Stomach (tissue), 9 donors: ENCODE results near the gene CERT1. TPM values are rescaled to one million over a fixed set of nuclear protein-coding genes. Genes with fewer than 3 reads are reported as not detected.

ENCODE experiments used
- DNase-seq, 2 donors: peaks; one replicate each; pipeline versions ENCODE4 v3.0.0 to v3.0.0-alpha.2; 2013 to 2019
- H3K27ac ChIP-seq, 5 donors: fragments of 200-600 bp in 4 of 5; sonication (generic) in 4 of 5; one replicate each; pipeline ENCODE4 v1.5.1; 2013 to 2019; ENCODE audit warnings: mild to moderate bottlenecking in 1 of 5, moderate library complexity in 1 of 5
- H3K27me3 ChIP-seq, 3 donors: fragments of 200-600 bp; sonication (generic); one replicate each; pipeline ENCODE4 v1.5.1; 2017 to 2019; ENCODE audit warnings: mixed run types in 1 of 3
- H3K36me3 ChIP-seq, 4 donors: fragments of 200-600 bp; sonication (generic); 1 replicate in 3 of 4; 2 replicates in 1 of 4; pipeline ENCODE4 v1.5.1; 2016 to 2019
- H3K4me1 ChIP-seq, 4 donors: fragments of 200-600 bp; sonication (generic); one replicate each; pipeline ENCODE4 v1.5.1; 2016 to 2019
- H3K4me3 ChIP-seq, 4 donors: fragments of 200-600 bp; sonication (generic) in 3 of 4; one replicate each; pipeline ENCODE4 v1.5.1; 2016 to 2019; ENCODE audit warnings: mild to moderate bottlenecking in 1 of 4
- H3K9me3 ChIP-seq, 4 donors: fragments of 200-600 bp; sonication (generic); one replicate each; pipeline ENCODE4 v1.5.1; 2016 to 2019
- CTCF ChIP-seq, 7 experiments: fragments of 450-650 bp in 4 of 7; fragments of 200-600 bp in 3 of 7; sonication (generic) in 3 of 7; IDR thresholded peaks; one replicate each; pipeline ENCODE4 v1.5.1; 2016 to 2019; ENCODE audit warnings: antibody characterized with exemption in 7 of 7, control low read depth in 2 of 7, mild to moderate bottlenecking in 1 of 7
- EP300 ChIP-seq: sonication (generic); formaldehyde crosslinking; IDR thresholded peaks from one replicate; pipeline ENCODE4 v1.6.1; 2017; ENCODE audit warnings: antibody characterized with exemption
- POLR2A ChIP-seq, 4 donors: fragments of 450-650 bp; IDR thresholded peaks; one replicate each; pipeline ENCODE4 v1.6.1; 2016; ENCODE audit warnings: antibody characterized with exemption in 4 of 4, control low read depth in 2 of 4, mild to moderate bottlenecking in 1 of 4, moderate library complexity in 1 of 4
- POLR2AphosphoS5 ChIP-seq, 3 donors: sonication (generic); formaldehyde crosslinking; IDR thresholded peaks; one replicate each; pipeline ENCODE4 v1.6.1; 2016; ENCODE audit warnings: antibody characterized with exemption in 3 of 3
- WGBS, 5 donors: extraction: QIAGEN DNeasy Blood & Tissue Kit in 3 of 5; methylation state at CpG; one replicate each; pipeline versions ENCODE4 v1.1.5 to v1.1.7; 2013 to 2018; 5-methylcytosine and 5-hydroxymethylcytosine counted together
- intact Hi-C: fragments of 100-400 bp; cut with DNase I; formaldehyde crosslinking; loops from one replicate; pipeline ENCODE4 v1.15.1; 2023; ENCODE audit warnings: low total_unique reads
- polyA plus RNA-seq, 3 donors: library from polyadenylated mRNA; stranded (reverse); fragments of 200-250 nt; gene quantifications; one replicate each; pipeline ENCODE4 v1.2.3, GENCODE V29; 2013
- total RNA-seq, 5 donors: library from RNA; depleted of rRNA; stranded (reverse); fragments of >200 nt; gene quantifications; one replicate each; pipeline versions ENCODE4 v1.1.0 to v1.2.3, GENCODE V29; 2014 to 2016
- donor health status: healthy with polysubstance abuse.
- donor health status: Bipolar disorder and iron deficiency.
- donor health status: healthy.

The CERT1 gene
- total and polyA plus RNA-seq, 8 donors: 7.3 to 81.0 (median 28.5) TPM

DNA sequence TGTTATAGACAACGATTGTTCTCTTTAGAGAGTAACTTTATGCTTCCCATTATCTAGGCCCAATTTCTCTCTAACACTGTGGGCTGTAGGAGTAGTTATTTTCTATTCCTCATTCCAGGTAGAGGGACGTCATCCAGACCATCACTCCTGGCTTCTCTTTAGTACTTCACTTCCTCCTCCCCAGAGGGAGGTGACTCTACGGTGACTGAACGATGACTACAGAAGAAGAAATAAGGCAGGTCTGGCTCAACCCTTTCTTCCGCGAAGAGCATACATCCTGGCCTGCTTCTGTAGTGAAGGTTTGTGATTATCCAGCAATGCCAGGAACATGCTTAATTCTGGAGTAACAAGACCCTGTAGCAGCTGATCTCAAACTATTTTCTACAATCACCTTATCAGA, 123.6 kb downstream of the CERT1 start:
- H3K27me3 ChIP-seq: no peaks in the 10 kb centered on the region
- intact Hi-C loops: no loop called here
- no peak overlapping the region for H3K4me3 ChIP-seq
- DNase-seq: no peak
- TF ChIP-seq CTCF (IDR thresholded peaks at IDR 0.05) (no peak), EP300 (no peak), POLR2A (IDR thresholded peaks at IDR 0.05) (no peak), POLR2AphosphoS5 (IDR thresholded peaks at IDR 0.05) (no peak)
- H3K9me3 ChIP-seq: no peaks in the 10 kb centered on the region
- 88 to 97% (median 90%) methylated on average over 6 of the region's 6 CpGs for WGBS, 5 donors
- H3K4me1 ChIP-seq: no peaks in the 10 kb centered on the region
- H3K27ac ChIP-seq: no peak overlapping the region
- peaks cover 20 to 89% (median 73%) of the 10 kb centered on the region in 4 donors for H3K36me3 ChIP-seq

DNA sequence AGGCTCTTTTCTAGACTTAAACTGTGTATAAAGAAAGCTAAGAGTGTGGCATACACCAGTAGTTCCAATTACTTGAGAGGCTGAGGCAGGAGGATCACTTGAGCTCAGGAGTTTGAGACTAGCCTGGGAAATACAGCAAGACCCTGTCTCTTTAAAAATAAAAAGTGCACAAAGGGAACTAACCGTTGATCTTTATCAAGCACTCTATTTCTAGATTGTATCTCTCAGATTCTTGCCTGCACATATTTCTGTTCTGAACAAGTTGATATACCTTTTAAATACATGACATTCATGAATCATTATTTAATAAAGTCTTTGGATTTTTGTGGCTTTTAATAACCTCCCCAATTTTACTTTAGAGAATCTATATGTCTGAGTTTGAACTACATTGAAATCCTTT, 127.2 kb downstream of the CERT1 start:
- peaks cover 24 to 98% (median 96%) of the 10 kb centered on the region in 4 donors for H3K36me3 ChIP-seq
- DNase-seq: no peak
- no peak for TF ChIP-seq CTCF (IDR thresholded peaks at IDR 0.05)
- TF ChIP-seq EP300: no peak
- TF ChIP-seq POLR2AphosphoS5 (IDR thresholded peaks at IDR 0.05): no peak
- TF ChIP-seq POLR2A (IDR thresholded peaks at IDR 0.05): no peak
- intact Hi-C loops: no loop called here
- H3K27ac ChIP-seq: no peak overlapping the region
- 43 to 53% (median 47%) methylated on average over 1 of the region's 1 CpG for WGBS, 5 donors
- H3K4me1 ChIP-seq: no peaks in the 10 kb centered on the region
- H3K4me3 ChIP-seq: no peak overlapping the region
- H3K27me3 ChIP-seq: no peaks in the 10 kb centered on the region
- no peaks in the 10 kb centered on the region for H3K9me3 ChIP-seq

DNA sequence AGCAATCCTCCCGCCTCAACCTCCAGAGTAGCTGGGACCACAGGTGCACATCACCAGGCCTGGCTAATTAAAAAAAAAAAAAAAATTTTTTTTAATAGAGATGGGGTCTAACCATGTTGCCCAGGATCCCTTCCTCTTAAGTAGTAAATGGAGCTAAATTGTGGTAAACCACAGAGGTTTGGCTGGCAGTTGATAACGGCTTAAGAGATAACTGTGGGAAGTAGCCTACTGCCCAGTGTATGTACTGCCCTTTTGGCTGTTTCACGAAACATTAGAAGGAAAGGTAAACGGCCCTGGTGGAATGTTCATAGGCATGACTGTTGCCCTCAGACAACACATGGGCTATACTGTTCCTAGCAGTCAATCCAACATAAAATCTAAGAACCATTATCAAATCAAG, 130.0 kb downstream of the CERT1 start:
- intact Hi-C loops: no loop called here
- Histone ChIP-seq H3K36me3 (peaks cover 16 to 99% (median 93%) of the 10 kb centered on the region in 4 donors), H3K9me3 (no peaks in the 10 kb centered on the region), H3K4me3 (no peak overlapping the region), H3K4me1 (no peaks in the 10 kb centered on the region), H3K27ac (no peak overlapping the region), H3K27me3 (no peaks in the 10 kb centered on the region)
- TF ChIP-seq POLR2AphosphoS5 (IDR thresholded peaks at IDR 0.05) (no peak), POLR2A (IDR thresholded peaks at IDR 0.05) (no peak), CTCF (IDR thresholded peaks at IDR 0.05) (no peak), EP300 (no peak)
- no peak for DNase-seq
- 46 to 64% (median 57%) methylated on average over 4 of the region's 4 CpGs for WGBS, 5 donors

DNA sequence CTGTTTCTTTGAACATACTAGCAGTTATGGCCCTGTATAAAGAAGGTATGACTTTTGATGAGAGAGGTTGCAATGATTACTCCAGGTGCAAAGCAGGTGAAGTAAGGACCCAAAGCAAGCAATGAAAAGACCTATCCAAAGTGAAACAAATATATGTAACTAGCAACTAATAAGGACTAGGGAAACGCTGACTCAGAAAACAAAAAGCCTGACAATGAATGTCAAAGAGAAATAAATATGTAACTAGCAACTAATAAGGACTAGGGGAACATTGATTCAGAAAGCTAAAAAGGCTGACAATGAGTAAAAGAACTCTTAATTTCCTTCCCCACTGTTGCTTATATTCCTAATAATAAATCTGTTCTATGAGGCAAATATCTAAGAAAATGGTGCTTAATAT, 131.3 kb downstream of the CERT1 start:
- Histone ChIP-seq H3K27ac (no peak overlapping the region), H3K9me3 (no peaks in the 10 kb centered on the region), H3K27me3 (no peaks in the 10 kb centered on the region), H3K36me3 (peaks cover 16 to 93% (median 91%) of the 10 kb centered on the region in 4 donors), H3K4me3 (no peak overlapping the region), H3K4me1 (no peaks in the 10 kb centered on the region)
- TF ChIP-seq POLR2A (IDR thresholded peaks at IDR 0.05) (no peak), CTCF (IDR thresholded peaks at IDR 0.05) (no peak), EP300 (no peak), POLR2AphosphoS5 (IDR thresholded peaks at IDR 0.05) (no peak)
- WGBS, 5 donors: 80 to 96% (median 92%) methylated on average over 1 of the region's 1 CpG
- intact Hi-C loops: no loop called here
- DNase-seq: no peak
